IMR-90 (cell line): ENCODE measurements around the gene CGA. TPM values are rescaled to one million over a fixed set of nuclear protein-coding genes. Genes with fewer than 3 reads are reported as not detected.

Source experiments
- ATAC-seq: fragments of 200-7000 bp; cut with Tn5 transposase; 2 replicates; pipeline ENCODE4 v1.9.1; 2020; ENCODE audit warnings: low read depth, mild to moderate bottlenecking, moderate library complexity
- BruUV-seq: library from RNA; stranded (reverse); fragments of 400-500 nt; replicated peaks from 2 replicates; lab custom pipeline; 2021; lab: Mats Ljungman, UMichigan
- CTCF ChIA-PET: fragments of 300-600 bp; formaldehyde crosslinking; extraction: SDS; loops from one replicate; lab custom pipeline; 2021; ENCODE audit warnings: antibody characterized with exemption; lab: Yijun Ruan, JAX
- POLR2A ChIA-PET: fragments of 300-600 bp; sonication (Branson Sonifier 250); formaldehyde crosslinking; loops from one replicate; lab custom pipeline; 2022; ENCODE audit warnings: antibody characterized with exemption; ENCODE audit not compliant: unreplicated experiment; lab: Charles Lee
- DNase-seq: peaks from one replicate; pipeline ENCODE4 v3.0.0; 2013
- H2AFZ ChIP-seq: replicated peaks from 2 replicates; pipeline ENCODE3; 2013; ENCODE audit warnings: low read length, mild to moderate bottlenecking; ENCODE audit not compliant: poor library complexity
- H2AK5ac ChIP-seq: 2 replicates; pipeline ENCODE4 v1.6.1; 2013; ENCODE audit warnings: low read depth, low read length, inconsistent platforms
- H2AK9ac ChIP-seq: replicated peaks from 2 replicates; pipeline ENCODE3; 2013; ENCODE audit warnings: mild to moderate bottlenecking, low read depth, low read length, moderate library complexity; ENCODE audit not compliant: poor library complexity
- H2BK120ac ChIP-seq: 2 replicates; pipeline ENCODE4 v1.6.1; 2013; ENCODE audit warnings: low read depth, low read length, inconsistent platforms
- H2BK15ac ChIP-seq: 3 replicates; pipeline ENCODE4 v1.6.1; 2013; ENCODE audit warnings: low read depth, low read length, inconsistent platforms
- H2BK20ac ChIP-seq: 2 replicates; pipeline ENCODE4 v1.6.1; 2013; ENCODE audit warnings: low read depth, mild to moderate bottlenecking, inconsistent platforms, low read length, moderate library complexity
- H2BK5ac ChIP-seq: 2 replicates; pipeline ENCODE4 v1.6.1; 2013; ENCODE audit warnings: mild to moderate bottlenecking, low read depth, low read length, inconsistent platforms; ENCODE audit not compliant: poor library complexity, severe bottlenecking
- H3K14ac ChIP-seq: replicated peaks from 2 replicates; pipeline ENCODE4 v1.6.1; 2013; ENCODE audit warnings: low read depth, low read length, inconsistent platforms
- H3K18ac ChIP-seq: 2 replicates; pipeline ENCODE4 v1.6.1; 2013; ENCODE audit warnings: low read depth, low read length, control low read depth
- H3K23ac ChIP-seq: 2 replicates; pipeline ENCODE4 v1.6.1; 2013; ENCODE audit warnings: low read depth, low read length, inconsistent platforms
- H3K27ac ChIP-seq: 2 replicates; pipeline ENCODE4 v1.5.1; 2013; ENCODE audit warnings: mild to moderate bottlenecking, control low read depth, low read length; ENCODE audit not compliant: insufficient read depth
- H3K27me3 ChIP-seq: 2 replicates; pipeline ENCODE4 v1.6.1; 2013; ENCODE audit warnings: low read length; ENCODE audit not compliant: control insufficient read depth, insufficient read depth
- H3K36me3 ChIP-seq: 2 replicates; pipeline ENCODE4 v1.6.1; 2013; ENCODE audit warnings: low read length, mixed read lengths; ENCODE audit not compliant: control insufficient read depth, insufficient read depth
- H3K4ac ChIP-seq: 2 replicates; pipeline ENCODE4 v1.6.1; 2013; ENCODE audit warnings: low read depth, low read length, inconsistent platforms
- H3K4me1 ChIP-seq: 2 replicates; pipeline ENCODE4 v1.6.1; 2013; ENCODE audit warnings: low read length, mixed read lengths; ENCODE audit not compliant: control insufficient read depth, insufficient read depth
- H3K4me2 ChIP-seq: 2 replicates; pipeline ENCODE4 v1.6.1; 2013; ENCODE audit warnings: low read depth, mild to moderate bottlenecking, control low read depth, low read length, moderate library complexity
- H3K4me3 ChIP-seq: 2 replicates; pipeline ENCODE4 v1.5.1; 2013; ENCODE audit warnings: low read depth, mild to moderate bottlenecking, control low read depth, low read length, moderate library complexity; ENCODE audit not compliant: insufficient read depth
- H3K56ac ChIP-seq: 2 replicates; pipeline ENCODE4 v1.6.1; 2013; ENCODE audit warnings: low read length, inconsistent platforms; ENCODE audit not compliant: insufficient read depth; ENCODE audit errors: extremely low read depth
- H3K79me1 ChIP-seq, 2 experiments: 2 replicates each; pipeline ENCODE4 v1.6.1; 2013; ENCODE audit warnings: low read length in 2 of 2, inconsistent platforms in 1 of 2, low read depth in 1 of 2
- H3K9ac ChIP-seq: 2 replicates; pipeline ENCODE4 v1.6.1; 2013; ENCODE audit warnings: low read depth, low read length, control low read depth
- H3K9me1 ChIP-seq: 2 replicates; pipeline ENCODE4 v1.6.1; 2013; ENCODE audit warnings: low read length, inconsistent platforms; ENCODE audit not compliant: insufficient read depth
- H3K9me3 ChIP-seq: 2 replicates; pipeline ENCODE4 v1.6.1; 2013; ENCODE audit warnings: low read length; ENCODE audit not compliant: control insufficient read depth, insufficient read depth
- H4K20me1 ChIP-seq: 2 replicates; pipeline ENCODE4 v1.6.1; 2013; ENCODE audit warnings: low read length, inconsistent platforms; ENCODE audit not compliant: insufficient read depth
- H4K5ac ChIP-seq: 2 replicates; pipeline ENCODE4 v1.6.1; 2013; ENCODE audit warnings: mild to moderate bottlenecking, low read depth, low read length, control low read depth
- H4K8ac ChIP-seq, 2 experiments: 2 replicates each; pipeline ENCODE4 v1.6.1; 2013; ENCODE audit warnings: low read depth in 2 of 2, low read length in 2 of 2, control low read depth in 1 of 2, inconsistent platforms in 1 of 2
- H4K91ac ChIP-seq: 2 replicates; pipeline ENCODE4 v1.6.1; 2013; ENCODE audit warnings: low read depth, low read length, inconsistent platforms; ENCODE audit not compliant: insufficient read depth
- BHLHE40 ChIP-seq: fragments of 150-350 bp; IDR thresholded peaks from 2 replicates; pipeline ENCODE4 v1.6.1; 2016; ENCODE audit warnings: mild to moderate bottlenecking, low read depth, low read length
- MAFK ChIP-seq: IDR thresholded peaks from 2 replicates; pipeline ENCODE4 v1.6.1; 2012; ENCODE audit warnings: low read depth, low read length, improper control_type of control experiment
- MAZ ChIP-seq: IDR thresholded peaks from 2 replicates; pipeline ENCODE4 v1.6.1; 2012; ENCODE audit warnings: low read depth, mild to moderate bottlenecking, low read length, improper control_type of control experiment, moderate library complexity, borderline replicate concordance
- MXI1 ChIP-seq: IDR thresholded peaks from 2 replicates; pipeline ENCODE4 v1.6.1; 2012; ENCODE audit warnings: low read depth, mild to moderate bottlenecking, low read length, moderate library complexity, borderline replicate concordance
- NFE2L2 ChIP-seq: fragments of 150-350 bp; IDR thresholded peaks from 2 replicates; pipeline ENCODE4 v1.6.1; 2016; ENCODE audit warnings: low read depth, mild to moderate bottlenecking, low read length
- RFX5 ChIP-seq: IDR thresholded peaks from 2 replicates; pipeline ENCODE4 v1.8.0; 2012; ENCODE audit warnings: low read depth, mild to moderate bottlenecking, low read length, moderate library complexity
- USF2 ChIP-seq: fragments of 150-350 bp; IDR thresholded peaks from 2 replicates; pipeline ENCODE4 v1.6.1; 2017; ENCODE audit warnings: mild to moderate bottlenecking, antibody characterized with exemption, low read length, low read depth
- WGBS, 2 experiments: methylation state at CpG; one replicate each; pipeline versions ENCODE4 v1.1.5 to v1.1.7; 2013; ENCODE audit warnings: missing lambda C conversion rate in 2 of 2; ENCODE audit not compliant: insufficient read length in 1 of 2; ENCODE audit errors: extremely low coverage in 2 of 2; 5-methylcytosine and 5-hydroxymethylcytosine counted together
- dilution Hi-C: fragments of 300-500 bp; cut with HindIII; formaldehyde crosslinking; loops from one replicate; pipeline ENCODE4 v1.14.3; 2018; ENCODE audit warnings: low sequenced_read_pairs; ENCODE audit not compliant: unreplicated experiment
- in situ Hi-C: fragments of 300-500 bp; cut with MboI; formaldehyde crosslinking; loops from 3 replicates; pipeline ENCODE4 v1.14.3; 2019; ENCODE audit warnings: low sequenced_read_pairs, inconsistent platforms, mixed read lengths
- intact Hi-C: fragments of 100-400 bp; cut with micrococcal nuclease; formaldehyde crosslinking; loops from 2 replicates; pipeline ENCODE4 v1.10.0; 2022
- polyA plus RNA-seq, 3 experiments: library from polyadenylated mRNA; depleted of rRNA; stranded (reverse); fragments of >200 nt; gene quantifications; 2 replicates each; pipeline ENCODE4 v1.2.3, GENCODE V29; 2012; ENCODE audit warnings: low replicate concordance in 1 of 3
- total RNA-seq: library from RNA; depleted of rRNA; stranded (reverse); fragments of >200 nt; gene quantifications from 2 replicates; pipeline ENCODE4 v1.2.3, GENCODE V29; 2012

CGA gene
- total and polyA plus RNA-seq, 2 of the 4 experiments (the other 2 are of a cell fraction) = 0.15 TPM; not detected in 1

GRCh38 chr6:87070741-87071140 lies 24.2 kb downstream of the CGA start:
- Histone ChIP-seq H3K27me3 (peaks cover 12% of the 10 kb centered on the region), H3K4ac (no peak overlapping the region), H3K79me1 (no peaks in the 10 kb centered on the region), H3K9me1 (no peaks in the 10 kb centered on the region), H3K4me1 (no peaks in the 10 kb centered on the region), H2BK5ac (no peak overlapping the region), H2AK5ac (no peak overlapping the region), H3K9me3 (no peaks in the 10 kb centered on the region), H3K56ac (no peak overlapping the region), H3K4me2 (no peak overlapping the region), H2AK9ac (no peak overlapping the region), H3K4me3 (no peak overlapping the region), H4K91ac (no peak overlapping the region), H2BK120ac (no peak overlapping the region), H3K9ac (no peak overlapping the region), H4K5ac (no peak overlapping the region), H4K20me1 (no peaks in the 10 kb centered on the region), H3K23ac (no peak overlapping the region), H2BK15ac (no peak overlapping the region), H4K8ac (no peak overlapping the region), H2BK20ac (no peak overlapping the region), H3K14ac (no peak overlapping the region), H2AFZ (no peak overlapping the region), H3K36me3 (no peaks in the 10 kb centered on the region), H3K18ac (no peak overlapping the region), H3K27ac (no peak overlapping the region)
- TF ChIP-seq MAZ = no peak
- no peak for TF ChIP-seq MXI1
- no peak for TF ChIP-seq USF2
- no peak for TF ChIP-seq NFE2L2
- no peak for TF ChIP-seq BHLHE40
- TF ChIP-seq MAFK = no peak
- TF ChIP-seq RFX5 = no peak
- dilution Hi-C loops (no loop called here), intact Hi-C loops (no loop called here), in situ Hi-C loops (no loop called here)
- ATAC-seq (no peak), DNase-seq (no peak)
- no CpG with 5 or more reads among the region's 2 CpGs for WGBS, 2 experiments
- no TSS peak for BruUV-seq
- CTCF ChIA-PET = interaction anchor here (5.6 kb wide), 1 partner anchor 9 kb away, joined by 42 read pairs; no protein-coding TSS in a partner anchor
- POLR2A ChIA-PET = no interaction called here
